Measurements from ENCODE around the gene PIGU. TPM values are rescaled to one million over a fixed set of nuclear protein-coding genes. Genes with fewer than 3 reads are reported as not detected.
A peak's percentile ranks its signal among the peaks of the same experiment; 100 is the strongest.
"Not testable (repeated sequence)": the region's sequence is repeated elsewhere in the genome, so short reads cannot be mapped to it uniquely, and the experiment has no call there.

PIGU gene
- total RNA-seq, 4 donors from 2014 or later, result 20.6 to 31.5 (median 27.7) TPM

- H3K36me3 ChIP-seq, result peaks cover 0 to 35% (median 0%) of the 10 kb centered on the region in 3 donors
Observed at GRCh38 chr20:34621036-34621343, 55.9 kb downstream of the PIGU start.

DNA sequence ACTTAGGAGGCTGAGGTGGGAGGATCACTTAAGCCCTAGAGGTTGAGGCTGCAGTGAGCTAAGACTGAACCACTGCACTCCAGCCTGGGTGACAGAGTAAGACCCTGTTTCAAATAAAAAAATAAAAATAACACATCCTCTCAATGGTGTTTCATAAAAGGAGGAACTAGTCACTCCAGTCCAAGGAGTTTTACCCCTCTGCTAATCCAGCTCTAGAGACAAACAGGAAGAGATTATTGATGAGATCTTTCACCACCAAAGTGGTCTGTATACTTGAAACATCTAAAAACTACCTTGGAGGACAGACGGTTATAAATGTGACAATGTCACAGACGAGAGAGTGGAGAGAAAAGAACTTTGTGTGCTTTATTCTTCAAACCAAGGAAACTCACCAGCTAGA is 58.2 kb downstream of the PIGU start:
- Histone ChIP-seq H3K36me3 (peaks cover 0 to 32% (median 0%) of the 10 kb centered on the region in 3 donors), H3K27me3 (no peaks in the 10 kb centered on the region), H3K4me1 (peaks cover 0 to 3% (median 0%) of the 10 kb centered on the region in 4 donors), H3K27ac (no peak overlapping the region), H3K4me3 (no peak overlapping the region), H3K9me3 (no peaks in the 10 kb centered on the region)
- TF ChIP-seq POLR2A (IDR thresholded peaks at IDR 0.05) (no peak), EP300 (IDR thresholded peaks at IDR 0.05) (no peak)
- TF ChIP-seq, protein P1, sequence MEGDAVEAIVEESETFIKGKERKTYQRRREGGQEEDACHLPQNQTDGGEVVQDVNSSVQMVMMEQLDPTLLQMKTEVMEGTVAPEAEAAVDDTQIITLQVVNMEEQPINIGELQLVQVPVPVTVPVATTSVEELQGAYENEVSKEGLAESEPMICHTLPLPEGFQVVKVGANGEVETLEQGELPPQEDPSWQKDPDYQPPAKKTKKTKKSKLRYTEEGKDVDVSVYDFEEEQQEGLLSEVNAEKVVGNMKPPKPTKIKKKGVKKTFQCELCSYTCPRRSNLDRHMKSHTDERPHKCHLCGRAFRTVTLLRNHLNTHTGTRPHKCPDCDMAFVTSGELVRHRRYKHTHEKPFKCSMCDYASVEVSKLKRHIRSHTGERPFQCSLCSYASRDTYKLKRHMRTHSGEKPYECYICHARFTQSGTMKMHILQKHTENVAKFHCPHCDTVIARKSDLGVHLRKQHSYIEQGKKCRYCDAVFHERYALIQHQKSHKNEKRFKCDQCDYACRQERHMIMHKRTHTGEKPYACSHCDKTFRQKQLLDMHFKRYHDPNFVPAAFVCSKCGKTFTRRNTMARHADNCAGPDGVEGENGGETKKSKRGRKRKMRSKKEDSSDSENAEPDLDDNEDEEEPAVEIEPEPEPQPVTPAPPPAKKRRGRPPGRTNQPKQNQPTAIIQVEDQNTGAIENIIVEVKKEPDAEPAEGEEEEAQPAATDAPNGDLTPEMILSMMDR (IDR thresholded peaks at IDR 0.05), result no peak
- WGBS, 2 donors, result 82 to 89% methylated on average over 2 of the region's 2 CpGs
- no peak for DNase-seq (ENCODE audit: low spot score in 2 of 2)

More at GRCh38 chr20:34621036-34621343, 55.9 kb downstream of the PIGU start:
- no peaks in the 10 kb centered on the region for H3K4me1 ChIP-seq
- H3K4me3 ChIP-seq, result no peak overlapping the region
- H3K27ac ChIP-seq, result peak overlapping the region in 1 of 4 donors; percentile 46
- H3K27me3 ChIP-seq, result no peaks in the 10 kb centered on the region
- no peaks in the 10 kb centered on the region for H3K9me3 ChIP-seq
- DNase-seq (ENCODE audit: low spot score in 2 of 2), result no peak
- TF ChIP-seq EP300 (IDR thresholded peaks at IDR 0.05) (no peak), POLR2A (IDR thresholded peaks at IDR 0.05) (no peak)
- TF ChIP-seq, protein P1 (IDR thresholded peaks at IDR 0.05), result no peak

- H3K4me1 ChIP-seq; H3K4me3 ChIP-seq; DNase-seq (ENCODE audit: low spot score in 2 of 2); H3K27me3 ChIP-seq; H3K9me3 ChIP-seq; H3K27ac ChIP-seq: not testable (repeated sequence)
- 90 to 99% methylated on average over 8 of the region's 8 CpGs for WGBS, 2 donors
- peaks cover 0 to 34% (median 0%) of the 10 kb centered on the region in 3 donors for H3K36me3 ChIP-seq
Observed at GRCh38 chr20:34616913-34617312, 60.0 kb downstream of the PIGU start.

DNA sequence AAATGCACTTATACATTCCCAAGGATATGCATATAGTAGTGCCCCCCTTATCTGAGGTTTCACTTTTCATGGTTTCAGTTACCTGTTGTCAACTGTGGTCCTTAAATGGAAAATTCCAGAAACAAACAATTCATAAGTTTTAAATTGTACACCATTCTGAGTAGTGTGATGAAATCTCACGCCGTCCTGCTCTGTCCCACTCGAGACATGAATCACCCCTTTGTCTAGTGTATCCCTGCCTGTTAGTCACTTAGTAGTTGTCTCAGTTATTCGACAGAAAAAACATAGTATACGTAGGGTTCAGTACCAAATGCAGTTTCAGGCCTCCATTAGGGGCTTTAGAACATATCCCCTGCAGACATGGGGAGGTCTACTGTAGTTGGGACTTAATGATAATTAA is 61.4 kb downstream of the PIGU start:
- TF ChIP-seq, protein P1 (IDR thresholded peaks at IDR 0.05), result no peak
- TF ChIP-seq EP300 (IDR thresholded peaks at IDR 0.05), result peak in 1 of 2 donors; percentile 7
- no peak for DNase-seq (ENCODE audit: low spot score in 2 of 2)
- Histone ChIP-seq H3K4me3 (no peak overlapping the region), H3K9me3 (peaks cover 0 to 4% (median 0%) of the 10 kb centered on the region in 4 donors), H3K27me3 (no peaks in the 10 kb centered on the region), H3K27ac (peak overlapping the region; percentile 39 to 83 (median 62)), H3K4me1 (peaks cover 0 to 3% (median 0%) of the 10 kb centered on the region in 4 donors), H3K36me3 (peaks cover 0 to 27% (median 0%) of the 10 kb centered on the region in 3 donors)
- 49 to 53% methylated on average over 5 of the region's 5 CpGs for WGBS, 2 donors

DNA sequence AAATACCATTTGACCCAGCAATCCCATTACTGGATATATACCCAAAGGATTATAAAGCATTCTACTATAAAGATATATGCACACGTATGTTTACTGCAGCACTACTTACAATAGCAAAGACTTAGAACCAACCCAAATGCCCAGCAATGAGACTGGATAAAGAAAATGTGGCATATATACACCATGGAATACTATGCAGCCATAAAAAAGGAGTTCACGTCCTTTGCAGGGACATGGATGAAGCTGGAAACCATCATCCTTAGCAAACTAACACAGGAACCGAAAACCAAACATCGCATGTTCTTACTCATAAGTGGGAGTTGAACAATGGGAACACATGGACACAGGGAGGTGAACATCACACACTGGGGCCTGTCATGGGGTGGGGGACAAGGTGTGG is 64.9 kb downstream of the PIGU start:
- H3K4me1 ChIP-seq; H3K27ac ChIP-seq; H3K4me3 ChIP-seq; DNase-seq (ENCODE audit: low spot score in 2 of 2); H3K27me3 ChIP-seq; H3K9me3 ChIP-seq: not testable (repeated sequence)
- H3K36me3 ChIP-seq, result peaks cover 0 to 26% (median 0%) of the 10 kb centered on the region in 3 donors
- 92 to 95% methylated on average over 4 of the region's 4 CpGs for WGBS, 2 donors

DNA sequence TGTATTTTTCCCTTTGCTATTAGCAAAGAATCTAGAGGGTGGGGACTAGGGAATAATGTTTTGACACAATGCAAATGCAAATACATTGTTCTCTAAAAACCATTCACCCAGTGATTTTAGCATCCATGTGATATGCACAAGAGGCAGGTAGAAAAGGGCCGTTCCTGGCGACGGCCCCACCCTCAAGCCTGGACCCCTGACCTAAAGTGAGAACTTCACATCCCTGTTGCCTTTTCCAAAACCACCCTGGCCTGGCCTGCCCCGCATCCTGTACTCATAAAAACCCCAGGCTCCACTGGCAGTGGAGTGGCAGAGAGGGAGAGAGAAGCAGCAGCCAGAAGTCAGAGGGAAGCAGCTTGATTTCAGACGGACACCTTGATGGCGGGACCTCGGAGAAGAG is 69.8 kb downstream of the PIGU start:
- no peak for DNase-seq (ENCODE audit: low spot score in 2 of 2)
- Histone ChIP-seq H3K27ac (no peak overlapping the region), H3K36me3 (peaks cover 0 to 18% (median 0%) of the 10 kb centered on the region in 3 donors), H3K4me1 (peaks cover 0 to 20% (median 2%) of the 10 kb centered on the region in 4 donors), H3K27me3 (no peaks in the 10 kb centered on the region), H3K4me3 (no peak overlapping the region), H3K9me3 (peaks cover 0 to 3% (median 0%) of the 10 kb centered on the region in 4 donors)
- no peak for TF ChIP-seq POLR2A (IDR thresholded peaks at IDR 0.05)
- TF ChIP-seq, protein P1 (IDR thresholded peaks at IDR 0.05), result no peak
- TF ChIP-seq EP300 (IDR thresholded peaks at IDR 0.05), result no peak
- WGBS, 2 donors, result 94 to 96% methylated on average over 7 of the region's 7 CpGs
